Measurements from ENCODE around the gene SLC25A29. TPM values are rescaled to one million over a fixed set of nuclear protein-coding genes. Genes with fewer than 3 reads are reported as not detected.
"Not testable (repeated sequence)": the region's sequence is repeated elsewhere in the genome, so short reads cannot be mapped to it uniquely, and the experiment has no call there.

The SLC25A29 gene
- polyA plus RNA-seq, 1 donor = 45.0 TPM

DNA sequence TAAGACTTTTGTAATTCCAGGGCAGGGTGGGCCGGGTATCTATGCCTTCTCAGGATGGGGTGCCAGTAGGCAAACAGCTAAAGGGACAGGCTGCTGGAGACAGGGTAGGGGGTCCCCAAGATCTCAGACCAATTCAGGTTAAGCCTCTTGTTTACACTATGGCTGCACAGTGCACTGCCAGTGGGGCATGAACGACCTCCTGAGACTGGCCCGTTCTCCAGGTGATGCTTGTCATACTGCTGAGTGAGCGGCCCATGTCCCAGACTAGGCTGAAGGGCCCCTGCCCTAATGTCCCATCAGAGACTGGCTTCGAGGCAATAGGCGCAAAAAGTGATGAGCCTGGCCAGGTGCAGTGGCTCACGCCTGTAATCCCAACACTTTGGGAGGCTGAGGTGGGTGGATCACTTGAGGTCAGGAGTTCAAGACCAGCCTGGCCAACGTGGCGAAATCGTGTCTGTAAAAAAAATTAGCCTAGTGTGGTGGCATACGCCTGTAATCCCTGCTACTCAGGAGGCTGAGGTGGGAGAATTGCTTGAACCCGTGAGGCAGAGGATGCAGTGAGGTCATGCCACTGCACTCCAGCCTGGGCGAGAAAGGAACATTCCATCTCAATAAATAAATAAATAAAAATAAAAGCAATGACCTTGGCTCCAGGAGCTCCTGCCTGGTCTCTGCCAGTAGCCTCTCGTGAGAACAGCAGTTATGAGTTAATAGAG, 12.6 kb downstream of the SLC25A29 start:
- no peak for DNase-seq

DNA sequence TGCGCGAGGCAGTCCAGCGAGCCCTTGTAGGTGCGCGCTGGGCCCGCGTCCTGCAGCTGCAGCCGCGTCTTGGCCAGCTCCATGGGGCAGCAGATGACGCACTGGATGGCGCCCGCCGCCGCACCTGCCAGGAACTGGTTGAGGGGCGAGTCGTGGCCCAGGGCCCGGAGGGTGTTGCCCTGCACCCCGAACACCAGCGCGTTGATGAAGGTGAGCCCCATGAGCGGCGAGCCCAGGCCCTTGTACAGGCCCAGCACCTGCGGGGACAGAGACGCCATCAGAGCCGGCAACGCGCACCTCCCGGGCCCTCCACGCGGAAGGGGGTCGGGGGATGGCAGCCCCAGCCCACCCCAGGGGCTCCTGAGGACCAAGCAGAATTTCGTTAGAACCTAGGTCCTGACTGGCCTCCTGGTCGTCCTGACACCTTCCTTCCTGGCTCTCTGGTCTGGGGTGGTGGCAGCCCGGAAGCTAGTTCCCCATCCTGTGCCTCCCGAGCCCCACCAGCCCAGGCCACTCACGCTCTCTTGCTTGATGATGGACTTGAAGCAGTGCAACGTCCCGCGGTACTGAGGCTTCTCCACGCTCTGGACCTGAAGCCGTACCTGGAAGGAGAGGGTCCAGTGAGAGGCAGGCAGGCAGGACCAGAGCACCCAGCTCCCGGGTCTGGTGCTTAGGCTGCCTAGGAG, 13.3 kb downstream of the SLC25A29 start:
- DNase-seq = no peak

DNA sequence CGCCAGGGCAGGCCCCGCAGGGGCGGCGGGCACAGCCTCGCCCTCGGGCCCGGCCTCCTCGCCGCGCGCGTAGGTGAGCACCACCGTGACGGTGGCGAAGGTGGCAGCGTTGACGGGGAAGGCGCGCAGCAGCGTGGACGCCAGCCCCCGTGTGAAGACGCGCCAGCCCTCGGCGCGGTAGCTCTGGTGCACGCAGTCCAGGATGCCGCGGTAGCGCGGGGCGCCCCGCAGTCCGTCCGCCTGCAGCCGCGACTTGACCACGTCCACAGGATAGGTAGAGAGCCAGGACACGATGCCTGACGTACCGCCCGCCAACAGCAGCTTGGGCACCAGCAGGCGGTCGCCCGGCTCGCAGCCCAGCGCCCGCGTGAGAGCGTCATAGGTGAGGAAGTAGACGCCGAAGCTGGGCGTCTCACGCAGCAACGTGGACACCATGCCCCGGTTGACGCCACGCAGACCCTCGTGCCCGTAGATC, 13.9 kb downstream of the SLC25A29 start:
- no peak for DNase-seq

DNA sequence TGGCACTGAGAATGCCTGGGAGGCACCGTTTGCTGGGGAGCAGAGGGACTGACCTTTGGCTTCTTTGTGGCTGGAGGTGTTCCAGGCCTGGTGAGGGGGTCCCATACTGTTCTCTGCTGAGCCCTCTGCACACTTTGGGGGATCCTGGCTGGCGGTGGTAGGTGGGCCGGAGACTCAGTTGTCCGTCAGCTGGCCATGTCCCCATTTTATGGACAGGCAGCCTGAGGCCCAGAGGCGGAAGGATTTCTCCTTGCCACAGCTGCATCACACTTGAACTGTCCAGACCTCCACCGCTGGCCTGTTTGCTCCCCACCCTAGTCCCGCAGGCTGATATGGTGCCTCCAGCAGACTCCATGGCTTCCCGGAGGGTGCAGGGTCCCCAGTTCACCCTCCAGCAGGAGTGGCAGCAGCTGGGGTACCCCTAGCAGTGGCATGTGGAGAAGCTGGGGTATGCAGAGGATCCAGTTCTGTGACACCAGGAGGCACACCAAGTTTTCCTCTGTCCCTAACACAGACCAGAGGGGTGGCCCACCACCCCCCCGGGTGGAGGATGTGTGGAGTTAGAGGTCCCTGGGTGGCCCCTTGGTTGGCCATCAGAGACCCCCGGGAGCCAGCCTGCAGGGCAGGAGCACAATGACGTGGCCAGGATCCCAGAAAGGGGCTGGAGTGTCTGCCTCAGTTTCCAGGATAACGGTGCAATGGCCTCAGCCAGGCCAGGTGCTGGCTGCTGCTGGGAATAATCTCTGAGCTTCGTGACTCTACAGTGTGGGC, 14.8 kb downstream of the SLC25A29 start:
- DNase-seq = no peak

DNA sequence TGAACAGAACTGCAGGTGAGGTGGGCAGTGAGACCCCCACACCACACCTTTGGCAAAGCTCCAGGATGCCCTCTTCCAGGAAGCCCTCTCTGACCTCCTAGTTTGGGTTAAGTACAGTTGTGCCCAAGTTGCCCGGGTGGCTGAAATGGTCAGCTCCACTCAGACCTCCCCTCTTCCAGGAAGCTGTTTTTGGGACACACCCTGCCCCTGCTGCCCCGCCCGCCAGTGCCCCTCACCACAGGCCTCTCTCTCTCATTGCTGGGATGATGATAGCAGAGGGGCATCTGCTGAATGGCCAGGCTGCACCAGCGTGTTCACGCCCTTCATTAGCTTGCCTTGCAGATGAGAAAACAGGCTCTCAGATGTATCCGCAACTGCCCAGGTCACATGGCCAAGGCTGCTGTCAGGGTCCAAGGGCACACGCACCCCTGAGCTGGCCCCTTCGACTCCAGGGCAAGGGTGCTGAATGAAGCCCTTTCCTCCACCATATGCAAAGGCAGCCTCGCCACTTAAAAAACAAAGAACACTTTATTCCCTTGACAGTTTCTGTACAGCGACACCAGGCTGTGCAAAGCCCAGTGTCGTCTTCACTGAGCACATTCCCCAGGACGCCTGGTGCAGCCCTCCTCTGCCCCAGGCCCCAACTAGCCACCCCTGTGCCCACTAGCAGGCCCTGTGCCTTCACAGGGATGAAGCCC, 15.5 kb downstream of the SLC25A29 start:
- DNase-seq = no peak

DNA sequence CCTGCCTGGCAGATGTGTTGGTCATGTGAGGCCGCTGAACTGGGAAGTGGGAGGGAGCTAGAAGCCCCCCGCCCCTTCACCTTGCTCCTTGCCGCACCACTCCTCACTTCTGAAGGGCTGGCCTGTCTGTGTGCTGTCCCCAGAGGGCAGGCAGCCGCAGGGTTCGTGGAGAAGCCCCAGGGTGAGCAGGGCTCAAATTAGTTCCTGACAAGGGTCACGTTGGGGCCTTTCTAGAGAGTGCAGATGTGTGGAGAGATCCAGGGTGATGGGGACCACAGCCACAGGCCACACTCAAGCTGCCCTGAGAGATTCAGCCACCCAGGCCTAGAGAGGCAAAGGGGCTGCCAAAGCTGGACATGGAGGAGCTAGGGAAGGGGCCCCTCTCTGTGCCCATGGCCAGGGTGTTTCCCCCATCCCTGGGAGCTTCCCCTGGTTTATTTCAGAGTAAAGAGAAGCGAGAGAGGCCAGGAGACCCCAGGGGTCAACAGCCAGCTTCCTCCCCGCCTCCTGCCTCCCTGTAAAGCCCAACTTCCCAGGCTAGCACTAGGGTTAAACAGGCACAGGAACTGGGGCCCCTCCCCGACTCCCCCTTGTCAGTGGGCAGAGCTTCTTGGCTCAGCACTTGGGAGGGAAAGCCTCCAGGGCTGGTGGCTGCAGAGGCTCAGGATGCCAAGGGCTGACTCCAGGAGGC, 16.2 kb downstream of the SLC25A29 start:
- no peak for DNase-seq

DNA sequence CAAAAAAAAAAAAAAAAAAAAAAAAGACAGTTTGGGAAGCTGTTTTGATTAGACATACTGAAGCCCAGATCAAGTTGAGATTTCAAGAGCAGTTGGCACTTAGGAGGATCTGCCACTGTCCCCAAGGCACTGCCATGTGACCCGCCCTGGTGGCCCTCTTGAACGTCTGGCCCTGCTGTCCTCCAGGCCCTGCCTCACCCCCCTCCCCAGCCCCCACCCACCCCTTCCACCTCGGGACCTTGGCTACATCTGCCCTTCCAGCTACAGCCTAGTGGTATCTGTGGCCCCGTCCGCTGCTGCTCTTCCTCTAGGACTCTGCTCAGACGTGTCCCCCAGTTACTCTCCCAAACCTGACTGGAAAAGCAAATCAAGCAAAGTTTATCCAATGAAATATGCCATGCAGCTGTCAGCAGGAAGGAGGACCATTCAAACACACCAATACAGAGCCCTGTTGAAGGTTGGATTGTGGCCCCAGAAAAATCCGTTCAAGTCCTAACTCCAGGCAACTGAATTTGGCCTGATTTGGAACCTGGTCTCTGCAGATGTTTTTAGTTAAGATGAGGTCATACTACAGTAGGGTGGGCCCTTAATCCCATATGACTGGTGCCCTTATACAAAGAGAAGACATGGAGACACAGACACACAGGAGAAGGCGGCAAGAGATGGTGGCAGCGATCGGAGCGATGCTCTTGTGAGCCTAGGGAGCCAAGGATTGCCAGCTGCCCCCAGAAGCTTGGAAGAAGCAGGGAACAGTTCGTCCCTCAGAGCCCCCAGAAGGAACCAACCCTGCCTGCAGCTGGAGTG, 17.7 kb downstream of the SLC25A29 start:
- no peak for DNase-seq

DNA sequence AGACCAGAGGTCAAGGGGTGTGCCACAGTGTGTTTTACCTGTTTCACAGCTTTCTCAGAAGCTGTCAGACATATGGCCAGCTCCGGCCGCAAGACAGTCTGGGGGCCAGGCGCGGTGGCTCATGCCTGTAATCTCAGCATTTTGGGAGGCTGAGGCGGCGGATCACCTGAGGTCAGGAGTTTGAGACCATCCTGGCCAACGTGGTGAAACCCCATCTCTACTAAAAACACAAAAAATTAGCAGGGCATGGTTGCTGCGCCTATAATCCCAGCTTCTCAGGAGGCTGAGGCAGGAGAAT, 18.3 kb downstream of the SLC25A29 start:
- not testable (repeated sequence) for DNase-seq

DNA sequence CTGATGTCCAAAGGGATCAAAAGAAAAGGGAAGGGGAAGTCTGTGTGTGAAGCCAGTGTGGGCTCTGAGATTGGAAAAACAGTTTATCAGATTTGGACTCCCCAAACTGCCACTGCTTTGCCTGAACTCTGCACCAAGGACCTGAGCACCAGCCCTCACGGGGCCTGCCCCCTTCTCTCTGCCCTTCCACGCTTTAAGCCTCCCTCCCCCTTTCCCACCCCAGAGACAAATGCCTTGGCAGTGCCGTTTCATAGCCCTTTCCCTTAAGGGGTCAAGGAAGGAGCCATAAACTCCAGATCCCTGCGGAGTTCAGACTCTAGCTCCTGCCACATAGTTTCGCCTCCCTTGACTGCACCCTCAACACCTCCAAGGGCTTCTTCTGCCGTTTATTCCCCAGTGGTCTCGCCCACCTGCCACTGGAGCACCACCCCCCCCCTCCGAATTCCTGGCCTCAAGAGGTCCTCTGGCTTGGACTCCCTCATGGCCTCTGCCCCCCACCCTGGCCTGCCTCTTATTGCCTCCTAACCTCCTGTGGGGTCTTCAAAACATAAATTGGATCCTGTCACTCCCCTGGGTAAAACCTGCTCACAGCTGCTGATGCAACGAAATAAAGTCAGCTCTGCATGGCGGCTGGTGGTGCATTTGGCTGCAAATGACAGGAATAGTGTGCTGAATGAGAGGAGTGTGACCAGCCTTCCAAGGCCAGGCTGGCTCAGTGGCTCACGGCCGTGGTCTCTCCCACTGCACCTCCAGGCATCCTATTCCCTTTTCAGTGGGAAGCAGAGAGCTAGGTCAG, 18.8 kb downstream of the SLC25A29 start:
- no peak for DNase-seq

DNA sequence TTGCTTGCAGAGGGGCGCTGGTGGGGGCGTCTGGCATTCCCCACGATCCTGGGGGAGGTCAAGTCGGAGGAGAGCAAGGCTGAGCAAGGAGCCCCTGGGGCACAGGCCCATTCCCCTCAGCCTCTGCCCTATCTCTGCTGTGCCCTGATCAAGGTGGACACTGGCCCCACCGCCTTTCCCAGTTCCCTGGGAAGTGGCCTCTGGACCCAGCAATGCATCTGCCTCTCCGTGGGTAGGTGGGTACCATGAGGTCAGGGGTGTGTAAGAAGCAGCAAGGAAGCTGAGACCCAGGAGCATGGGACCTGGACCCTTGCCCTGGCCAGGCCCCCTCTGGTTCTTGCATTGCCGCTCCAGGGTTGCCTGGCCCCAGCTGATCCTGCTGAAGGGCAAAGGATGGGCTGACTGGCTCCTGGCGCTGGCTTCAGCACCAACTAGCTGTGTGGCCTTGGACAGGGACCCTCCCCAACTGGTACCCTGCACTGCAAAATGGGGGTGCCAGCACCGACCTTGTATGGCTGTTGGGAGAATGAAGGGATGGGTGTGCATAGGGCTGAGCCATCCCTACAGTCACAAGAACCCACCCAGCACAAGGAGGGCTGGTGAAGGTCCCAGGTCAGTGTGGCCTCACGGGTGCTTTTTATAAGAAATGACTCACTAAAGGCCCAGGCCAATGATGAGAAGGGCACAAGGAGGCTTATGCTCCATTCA, 19.6 kb downstream of the SLC25A29 start:
- DNase-seq = no peak

DNA sequence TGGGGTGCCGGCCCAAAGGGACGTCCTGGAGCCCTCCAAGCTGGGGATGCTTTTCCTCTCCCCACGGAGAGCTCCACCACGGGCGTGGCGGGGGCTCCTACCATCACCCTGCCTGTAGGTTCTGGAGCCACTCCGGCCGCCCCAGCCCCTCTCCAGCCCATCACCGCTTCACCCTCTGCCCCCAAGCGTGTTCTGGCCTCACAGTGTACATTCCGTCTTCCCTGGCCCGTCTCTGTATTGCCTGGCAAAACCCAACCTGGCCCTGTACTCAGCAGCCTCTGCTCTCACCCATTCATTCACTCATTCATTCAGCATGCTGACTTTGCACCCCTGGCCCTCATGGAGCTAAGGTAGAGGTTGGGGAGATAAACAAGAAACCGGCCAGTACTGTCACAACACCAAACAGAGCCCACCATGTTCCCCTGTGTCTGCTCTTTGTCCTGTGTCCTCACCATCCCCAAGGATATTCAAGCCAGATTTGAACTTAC, 20.3 kb downstream of the SLC25A29 start:
- DNase-seq = no peak

DNA sequence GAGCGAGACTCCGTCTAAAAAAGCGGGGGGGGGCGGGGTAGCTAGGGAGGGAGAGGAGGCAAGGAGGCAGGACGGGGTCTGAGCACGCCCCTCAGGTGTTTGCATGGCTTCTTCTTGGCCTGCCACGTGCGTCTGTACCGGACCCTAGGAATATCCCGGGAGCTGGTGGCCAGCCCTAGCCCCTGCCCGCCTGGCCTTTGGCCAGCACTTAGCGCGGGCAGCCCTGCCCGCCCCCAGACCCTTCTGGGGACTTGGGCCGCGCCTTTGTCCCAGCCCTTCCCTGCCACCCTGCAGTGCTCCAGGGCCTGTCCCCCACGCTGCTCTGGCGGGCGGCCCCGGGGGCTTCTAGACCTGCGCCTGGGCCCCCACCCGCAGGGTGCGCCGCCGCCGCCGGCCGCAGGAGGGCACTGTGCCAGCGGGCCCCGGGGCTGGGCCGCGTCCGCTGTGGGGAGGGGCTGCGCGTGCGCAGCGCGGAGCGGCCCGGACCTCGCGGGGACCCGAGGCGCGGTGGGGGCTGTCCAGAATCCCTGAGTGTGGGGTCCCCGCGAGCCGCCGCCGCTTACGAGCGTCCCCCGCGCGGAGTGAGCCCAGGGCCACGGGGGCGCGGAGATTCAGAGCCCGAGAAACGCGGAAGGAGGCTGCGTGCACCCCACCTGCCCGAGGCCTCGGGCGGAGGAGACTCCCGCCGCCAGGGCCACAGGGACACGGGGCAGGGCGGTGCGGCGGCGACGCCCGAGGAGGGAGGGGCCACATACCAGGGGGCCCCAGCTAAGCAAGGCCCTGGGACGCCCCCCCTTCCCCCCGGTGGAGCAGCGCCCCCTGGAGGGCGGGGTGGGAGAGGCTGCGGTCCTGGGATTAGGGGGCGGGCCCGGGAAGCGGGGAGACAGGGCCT, 21.0 kb downstream of the SLC25A29 start:
- peak; percentile 82 for DNase-seq

DNA sequence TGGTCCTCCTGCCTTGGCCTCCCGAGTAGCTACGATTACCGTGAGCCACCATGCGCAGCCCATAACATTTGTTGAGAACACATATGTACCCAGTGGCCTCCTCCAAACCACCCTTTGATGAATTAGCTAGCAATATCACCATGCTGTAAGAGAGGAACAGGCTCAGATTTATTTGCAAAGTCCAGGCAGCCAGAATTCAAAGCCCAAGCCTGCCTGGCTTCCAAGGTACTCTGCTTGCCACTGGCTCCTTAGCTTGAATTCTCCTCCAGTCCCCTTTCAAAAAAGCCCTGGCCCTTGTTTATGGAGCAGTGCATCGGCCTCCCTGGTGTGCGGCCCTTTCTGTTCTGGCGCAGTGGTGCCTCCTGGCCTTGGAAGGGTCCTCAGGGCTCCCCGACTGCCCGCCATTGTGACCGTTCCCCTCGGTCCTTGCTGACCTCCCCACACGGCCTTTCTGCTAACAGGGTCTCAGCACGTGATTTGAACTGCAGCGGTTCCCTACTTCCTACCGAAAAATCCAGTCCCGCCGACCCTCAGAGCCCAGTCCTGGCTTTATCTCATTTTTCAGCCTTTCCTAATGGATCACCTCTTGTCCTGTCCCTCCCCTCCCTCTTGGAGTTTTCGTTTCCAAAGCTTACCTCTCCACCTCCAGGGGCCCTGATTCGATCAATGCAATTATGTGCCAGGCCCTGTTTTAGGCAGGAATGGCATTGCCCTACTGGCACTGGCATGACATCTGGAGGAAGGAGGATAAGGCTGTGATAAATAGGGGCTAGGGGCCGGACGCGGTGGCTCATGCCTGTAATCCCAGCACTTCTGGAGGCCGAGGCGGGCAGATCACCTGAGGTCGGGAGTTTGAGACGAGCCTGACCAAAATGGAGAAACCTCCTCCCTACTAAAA, 22.0 kb downstream of the SLC25A29 start:
- DNase-seq = no peak

DNA sequence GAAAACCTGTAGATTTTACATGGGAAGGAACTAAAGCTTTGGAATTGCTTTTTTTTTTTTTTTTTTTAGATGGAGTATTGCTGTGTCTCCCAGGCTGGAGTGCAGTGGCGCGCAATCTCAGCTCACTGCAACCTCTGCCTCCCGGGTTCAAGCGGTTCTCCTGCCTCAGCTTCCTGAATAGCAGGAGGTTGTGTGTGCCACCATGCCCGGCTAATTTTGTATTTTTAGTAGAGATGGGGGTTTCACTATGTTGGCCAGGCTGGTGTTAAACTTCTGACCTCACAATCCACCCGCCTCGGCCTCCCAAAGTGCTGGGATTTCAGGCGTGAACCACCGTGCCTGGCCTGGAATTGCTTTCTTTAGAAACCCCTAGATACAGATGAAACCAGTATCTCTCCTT, 22.8 kb downstream of the SLC25A29 start:
- DNase-seq = not testable (repeated sequence)

DNA sequence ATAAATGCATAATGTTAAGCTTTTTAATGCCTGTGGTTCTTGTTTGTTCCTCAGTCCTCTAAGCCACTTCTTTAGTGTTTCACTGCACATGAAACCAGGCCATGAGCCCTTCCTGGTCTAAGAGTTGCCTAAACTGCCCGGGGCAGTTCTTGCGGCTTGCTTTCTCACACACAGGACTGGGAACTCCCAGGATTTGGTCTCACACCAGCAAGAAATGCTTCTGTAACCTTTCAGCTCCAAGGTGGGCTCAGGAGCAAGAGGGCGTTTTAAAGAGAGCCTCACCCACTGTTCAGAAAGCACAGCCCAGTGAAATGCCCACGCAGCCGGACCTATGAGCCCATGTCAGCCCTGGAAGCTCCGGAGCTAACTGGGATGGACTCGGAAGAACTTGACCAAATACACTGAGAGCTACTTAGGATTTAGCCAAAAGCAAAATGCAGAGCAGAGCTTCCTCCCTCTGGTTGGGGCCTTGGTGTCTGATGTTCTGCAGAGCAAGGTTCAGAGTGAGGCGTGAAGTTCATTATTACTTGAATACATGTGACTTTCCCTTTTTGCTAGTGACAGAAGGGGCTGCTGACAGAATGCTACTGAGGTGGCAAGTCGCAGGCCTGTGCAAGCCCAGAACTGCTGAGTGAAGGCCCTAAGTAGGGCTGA, 23.4 kb downstream of the SLC25A29 start:
- DNase-seq = no peak

DNA sequence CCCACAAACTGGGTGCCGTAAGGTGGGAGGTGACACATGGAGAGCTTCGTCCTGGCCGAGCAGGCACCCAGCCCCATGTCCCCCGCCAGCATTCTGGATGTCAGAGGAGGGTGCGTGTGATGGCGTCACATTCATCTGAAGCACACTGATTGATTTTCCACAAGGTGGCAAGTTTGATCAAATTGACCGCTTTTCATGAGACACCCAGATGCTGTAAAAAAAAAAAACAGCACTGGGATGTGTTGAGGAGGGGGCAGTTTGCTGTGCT, 24.2 kb downstream of the SLC25A29 start:
- no peak for DNase-seq
